Right cardiac atrium (tissue), 5 donors: ENCODE data around the gene CDX2. TPM values are rescaled to one million over a fixed set of nuclear protein-coding genes. Genes with fewer than 3 reads are reported as not detected.

ENCODE experiments used
- ATAC-seq, 2 donors: fragments of 200-7000 bp; cut with Tn5 transposase; one replicate each; pipeline versions ENCODE4 v1.8.0 to v1.9.1; 2020; ENCODE audit warnings: moderate library complexity in 2 of 2, mild to moderate bottlenecking in 1 of 2
- DNase-seq, 3 donors: peaks; one replicate each; pipeline ENCODE4 v3.0.0-alpha.2; 2020
- H3K27ac ChIP-seq: one replicate; pipeline ENCODE4 v1.5.1; 2013; ENCODE audit warnings: mild to moderate bottlenecking, low read length, control low read depth, moderate library complexity
- H3K27me3 ChIP-seq: one replicate; pipeline ENCODE4 v1.6.1; 2013; ENCODE audit not compliant: control insufficient read depth, insufficient read depth
- H3K4me1 ChIP-seq: one replicate; pipeline ENCODE4 v1.6.1; 2013; ENCODE audit warnings: low read length; ENCODE audit not compliant: control insufficient read depth, insufficient read depth
- H3K4me3 ChIP-seq: one replicate; pipeline ENCODE4 v1.5.1; 2013; ENCODE audit warnings: low read length, control low read depth
- H3K9me3 ChIP-seq: one replicate; pipeline ENCODE4 v1.6.1; 2013; ENCODE audit warnings: low read length; ENCODE audit not compliant: control insufficient read depth
- WGBS: extraction: QIAGEN DNeasy Blood & Tissue Kit; methylation state at CpG from one replicate; pipeline ENCODE4 v1.1.7; 2013; 5-methylcytosine and 5-hydroxymethylcytosine counted together
- intact Hi-C, 4 donors: fragments of 100-400 bp; cut with DNase I; formaldehyde crosslinking; loops; one replicate each; pipeline versions ENCODE4 v1.11.0 to v1.14.0; 2022 to 2023
- polyA plus RNA-seq: library from polyadenylated mRNA; stranded (reverse); fragments of 200-250 nt; gene quantifications from one replicate; pipeline ENCODE4 v1.2.3, GENCODE V29; 2013
- total RNA-seq, 4 donors: library from RNA; stranded (reverse); fragmentation: NEBNext Ultra II Directional; extraction: Animal tissue kit (Norgen Biotek cat#: 25700); gene quantifications; one replicate each; pipeline ENCODE4 v1.2.1, GENCODE V29; 2021
- donor health status: healthy with polysubstance abuse.
- donor health status: DM: no; HTN: yes; CAD: no.
- donor health status: DM: no; HTN: no; CAD: no.
- donor health status: DM: no; HTN: yes; CAD: no; lungs with severe emphysema.
- donor health status: DM: yes; HTN: yes; CAD: no.

Gene CDX2
- total and polyA plus RNA-seq, 5 donors, result not detected

DNA sequence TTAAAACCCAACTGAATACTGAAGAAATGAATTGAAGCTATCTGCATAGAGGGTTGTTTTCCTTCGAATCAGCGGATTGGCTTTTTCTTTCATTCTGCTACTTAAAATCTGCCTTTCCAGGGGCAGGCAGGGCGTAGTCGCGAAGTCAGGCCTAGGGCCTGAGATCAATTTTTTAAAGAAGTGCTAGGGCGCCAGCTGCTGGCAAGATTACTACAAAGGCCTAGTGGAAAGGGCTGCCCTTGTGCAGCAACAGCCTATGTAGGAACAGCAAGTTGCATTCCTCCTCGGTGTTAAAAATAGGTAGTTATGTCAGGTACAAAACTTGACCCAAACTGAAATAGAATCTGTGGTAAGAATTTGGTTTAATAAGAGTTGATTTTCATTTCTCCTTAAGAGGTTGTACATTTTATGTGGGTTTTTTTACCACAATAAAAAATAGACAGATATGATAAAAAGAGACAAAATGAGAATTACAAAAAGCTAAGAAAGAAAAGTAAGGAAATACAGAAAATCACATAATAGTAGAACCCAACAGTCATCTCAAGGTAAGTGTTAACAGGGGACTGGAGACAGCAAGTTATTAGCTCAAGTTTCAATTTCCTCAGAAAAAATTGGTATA lies 28.9 kb upstream of the CDX2 start:
- Histone ChIP-seq H3K27ac (no peak overlapping the region), H3K4me1 (no peaks in the 10 kb centered on the region), H3K4me3 (no peak overlapping the region), H3K9me3 (no peaks in the 10 kb centered on the region), H3K27me3 (no peaks in the 10 kb centered on the region)
- ATAC-seq (peak; percentile 71 to 73), DNase-seq (peak in 2 of 3 donors; percentile 31 to 77)
- intact Hi-C loops, result no loop called here
- WGBS, result 46% methylated on average over 7 of the region's 7 CpGs

DNA sequence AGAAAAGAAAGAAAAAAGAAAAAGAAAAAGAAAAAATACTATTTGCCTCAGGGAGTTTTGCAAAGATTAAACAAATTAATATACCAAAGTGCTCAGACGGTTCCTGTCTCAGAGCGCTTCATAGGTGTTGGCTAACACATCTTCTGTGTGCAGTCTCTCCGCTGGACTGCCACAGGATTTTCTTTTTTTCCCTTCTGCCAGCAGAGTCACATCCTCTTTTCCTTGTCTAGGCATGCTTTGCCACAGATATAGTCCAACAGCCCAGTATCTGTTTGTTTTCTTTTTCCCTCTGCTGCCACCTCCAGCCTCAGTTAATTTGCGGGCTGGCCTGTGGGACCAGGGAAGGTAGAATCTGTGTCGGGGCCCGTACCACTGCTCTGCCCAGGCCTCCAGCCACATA lies 22.8 kb upstream of the CDX2 start:
- ATAC-seq, result no peak
- 65% methylated on average over 6 of the region's 6 CpGs for WGBS
- no peaks in the 10 kb centered on the region for H3K9me3 ChIP-seq
- no peak for DNase-seq
- no peak overlapping the region for H3K4me3 ChIP-seq
- no peak overlapping the region for H3K27ac ChIP-seq
- H3K4me1 ChIP-seq, result no peaks in the 10 kb centered on the region
- no peaks in the 10 kb centered on the region for H3K27me3 ChIP-seq
- intact Hi-C loops, result no loop called here

DNA sequence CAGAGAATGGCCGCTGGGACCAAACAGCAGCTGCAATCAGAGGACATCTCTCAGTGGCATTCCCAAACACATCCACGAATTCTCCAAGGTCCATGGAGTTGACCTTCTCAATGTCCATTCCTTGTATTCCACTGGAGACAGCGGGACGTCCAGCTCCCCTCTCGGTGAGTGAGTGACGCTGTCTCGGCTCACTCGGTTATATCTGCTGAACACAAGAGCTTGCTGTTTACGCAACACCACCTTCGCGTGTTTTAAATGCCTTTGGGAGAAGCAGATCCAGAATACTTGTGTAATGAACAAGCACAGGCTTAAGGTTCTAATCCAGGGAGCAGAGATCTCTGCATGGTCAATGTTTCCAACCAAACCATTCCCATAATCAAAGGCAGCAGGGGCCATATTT lies 19.4 kb upstream of the CDX2 start, which contains the start of gene URAD:
Gene URAD, minus strand, starts transcription at position 174 of the 400 bp plus-strand sequence. Its CDS starts 56 bp downstream, at position 118.
- peaks cover 2% of the 10 kb centered on the region for H3K27me3 ChIP-seq
- no peak for DNase-seq
- 75% methylated on average over 11 of the region's 11 CpGs for WGBS
- no peak within 1 kb of the TSS for H3K4me3 ChIP-seq
- ATAC-seq, result no peak
- H3K4me1 ChIP-seq, result no peaks in the 10 kb centered on the region
- no peak within 1 kb of the TSS for H3K27ac ChIP-seq
- intact Hi-C loops, result loop anchor here in 3 of 4 donors (5.0 to 10.0 kb wide), 4 partner anchors 154 to 626 kb away; no protein-coding TSS in a partner anchor
- no peaks in the 10 kb centered on the region for H3K9me3 ChIP-seq

DNA sequence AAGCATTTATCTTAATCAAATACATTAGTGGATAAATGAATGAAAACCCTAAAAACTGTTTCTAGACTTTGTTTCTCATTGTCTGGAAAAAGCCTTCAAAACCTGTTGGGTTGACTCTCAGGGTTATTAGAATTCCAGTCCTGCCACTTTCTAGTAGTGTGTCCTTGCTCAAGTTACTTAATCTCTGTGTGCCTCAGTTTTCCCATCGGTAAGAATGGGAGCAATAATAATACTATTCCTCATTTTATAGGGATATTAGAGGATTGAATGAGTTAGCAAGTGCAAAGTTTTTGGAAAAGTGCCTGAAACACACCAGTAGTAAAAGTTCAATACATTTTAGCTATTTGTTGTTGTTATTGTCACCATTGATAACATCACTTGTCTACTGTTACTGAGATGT lies 16.5 kb upstream of the CDX2 start:
- Histone ChIP-seq H3K4me1 (no peaks in the 10 kb centered on the region), H3K27ac (no peak overlapping the region), H3K9me3 (no peaks in the 10 kb centered on the region), H3K27me3 (peaks cover 2% of the 10 kb centered on the region), H3K4me3 (no peak overlapping the region)
- WGBS, result 88% methylated on average over 1 of the region's 1 CpG
- intact Hi-C loops, result loop anchor here (2.0 to 10.0 kb wide), 5 partner anchors 151 to 623 kb away; no protein-coding TSS in a partner anchor
- ATAC-seq (no peak), DNase-seq (no peak)

DNA sequence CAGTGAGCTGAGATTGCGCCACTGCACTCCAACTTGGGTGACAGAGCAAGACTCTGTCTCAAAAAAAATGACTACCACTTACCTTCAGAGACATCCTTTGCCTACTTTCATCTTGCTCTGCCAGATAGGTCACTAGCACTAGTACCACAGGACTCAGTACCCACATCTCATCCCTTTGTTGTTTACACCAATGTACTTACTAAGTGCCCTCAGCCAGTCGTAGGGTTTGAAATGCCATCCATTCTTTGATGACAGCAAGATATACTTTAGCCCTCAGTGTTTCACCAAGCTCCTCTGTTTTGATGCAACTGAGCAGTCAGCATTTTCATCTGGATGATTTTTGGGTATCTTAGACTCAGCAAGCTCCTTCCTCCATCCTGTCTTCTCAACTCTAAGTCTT lies 13.2 kb upstream of the CDX2 start:
- H3K9me3 ChIP-seq, result no peaks in the 10 kb centered on the region
- ATAC-seq (no peak), DNase-seq (no peak)
- WGBS, result 47% methylated on average over 2 of the region's 2 CpGs
- H3K27me3 ChIP-seq, result peaks cover 8% of the 10 kb centered on the region
- intact Hi-C loops, result loop anchor here (5.0 to 10.0 kb wide), 5 partner anchors 148 to 620 kb away; no protein-coding TSS in a partner anchor
- no peak overlapping the region for H3K4me3 ChIP-seq
- H3K4me1 ChIP-seq, result no peaks in the 10 kb centered on the region
- no peak overlapping the region for H3K27ac ChIP-seq

DNA sequence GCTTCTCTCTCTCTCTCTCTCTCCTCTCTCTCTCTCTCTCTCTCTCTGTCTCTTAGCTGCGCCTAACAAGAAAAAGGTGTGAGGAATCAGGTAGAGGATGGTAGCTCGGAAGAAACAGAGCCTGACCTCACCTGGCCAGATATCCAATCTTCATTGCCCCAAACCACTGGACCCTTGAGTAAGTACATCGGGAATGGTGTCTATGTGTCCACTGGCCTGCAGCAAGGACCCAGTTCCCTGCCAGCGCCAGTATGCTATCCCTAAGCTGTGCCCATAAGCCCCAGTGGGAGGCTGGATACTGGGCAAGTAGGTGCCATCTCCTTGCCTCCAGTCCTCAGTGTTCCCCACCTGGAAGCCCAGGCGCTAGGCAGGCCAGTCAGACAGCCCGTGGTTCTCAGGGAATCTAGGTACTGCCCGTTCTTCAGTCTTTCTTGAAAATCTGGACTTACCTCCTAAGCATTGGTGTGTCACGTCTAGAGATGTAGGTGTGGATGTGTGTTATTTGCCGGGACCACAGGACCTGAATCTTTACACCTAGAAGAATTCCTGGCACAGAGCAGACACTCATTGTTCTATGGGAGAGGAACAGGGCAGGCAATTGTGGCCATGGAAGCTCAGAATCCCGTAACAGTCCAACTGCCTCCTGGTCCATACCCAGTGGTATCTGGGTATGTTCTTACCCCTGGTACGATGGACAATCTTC lies 12.0 kb upstream of the CDX2 start:
- Histone ChIP-seq H3K9me3 (no peaks in the 10 kb centered on the region), H3K4me1 (no peaks in the 10 kb centered on the region), H3K27ac (no peak overlapping the region), H3K4me3 (no peak overlapping the region), H3K27me3 (peaks cover 12% of the 10 kb centered on the region)
- 16% methylated on average over 11 of the region's 11 CpGs for WGBS
- intact Hi-C loops, result loop anchor here (5.0 to 10.0 kb wide), 5 partner anchors 146 to 619 kb away; no protein-coding TSS in a partner anchor
- DNase-seq (no peak), ATAC-seq (no peak)

DNA sequence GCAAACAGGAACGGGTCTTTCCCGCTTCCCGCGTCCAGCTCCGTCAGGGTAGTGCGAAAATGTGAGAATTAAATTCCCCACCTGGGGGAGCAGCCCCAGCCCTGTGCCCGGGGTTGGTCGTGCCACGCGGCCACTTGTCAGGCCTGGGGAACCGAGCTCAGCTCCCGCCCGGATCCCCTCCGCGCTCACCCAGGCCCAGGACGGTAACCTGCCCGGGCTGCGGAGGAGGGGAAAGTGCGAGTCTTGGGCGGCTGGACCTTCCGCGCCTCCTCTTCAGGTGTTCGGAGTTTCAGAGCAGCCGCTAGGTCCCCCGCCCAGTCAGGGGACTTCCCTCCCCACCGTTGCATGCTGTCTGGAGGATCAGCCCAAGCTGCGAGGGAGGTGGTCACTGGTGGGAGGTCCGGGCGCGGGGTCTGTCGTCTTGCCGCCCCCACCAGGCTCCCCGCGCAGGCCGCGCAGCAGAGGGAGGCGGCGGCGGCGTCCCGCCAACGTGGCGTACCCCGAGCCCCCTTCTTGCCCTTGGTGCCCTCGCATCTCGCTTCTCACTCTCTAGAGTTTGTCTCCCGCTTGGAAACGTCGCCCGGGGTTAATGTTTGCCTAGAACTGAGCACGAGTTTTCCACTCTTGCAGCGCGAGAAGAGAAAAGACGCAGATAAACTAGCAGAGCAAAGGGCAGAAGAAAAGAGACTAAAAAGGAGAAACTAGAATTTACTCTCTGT lies 11.3 kb upstream of the CDX2 start:
- no peak overlapping the region for H3K27ac ChIP-seq
- no peaks in the 10 kb centered on the region for H3K9me3 ChIP-seq
- DNase-seq, result no peak
- H3K4me3 ChIP-seq, result no peak overlapping the region
- peak in 1 of 2 donors; percentile 12 for ATAC-seq
- WGBS, result 3% methylated on average over 54 of the region's 54 CpGs
- H3K27me3 ChIP-seq, result peaks cover 12% of the 10 kb centered on the region
- H3K4me1 ChIP-seq, result no peaks in the 10 kb centered on the region
- intact Hi-C loops, result loop anchor here (5.0 to 10.0 kb wide), 5 partner anchors 146 to 618 kb away; no protein-coding TSS in a partner anchor

DNA sequence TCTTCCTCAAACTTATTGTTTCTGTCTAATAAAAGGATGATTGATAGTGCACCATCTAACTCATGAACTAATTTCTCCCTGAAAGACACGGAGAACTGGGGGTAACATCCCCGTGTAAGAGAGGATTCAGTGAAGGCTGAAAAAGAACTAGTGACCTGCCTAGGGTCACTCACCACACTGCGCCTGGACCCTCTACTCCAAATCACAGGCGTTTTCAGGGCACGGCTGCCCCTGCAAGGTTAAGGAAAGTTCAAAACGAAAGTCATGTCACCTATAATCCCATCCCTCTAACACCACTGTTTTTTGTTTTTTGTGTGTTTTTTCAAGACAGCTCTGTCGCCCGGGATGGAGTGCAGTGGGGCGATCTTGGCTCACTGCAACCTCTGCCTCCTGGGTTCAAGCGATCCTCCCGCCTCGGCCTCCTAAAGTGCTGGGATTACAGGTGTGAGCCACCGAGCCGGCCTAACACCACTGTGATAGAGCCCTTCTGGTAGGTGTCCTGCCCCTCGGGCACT lies 10.7 kb upstream of the CDX2 start:
- no peaks in the 10 kb centered on the region for H3K9me3 ChIP-seq
- 5% methylated on average over 15 of the region's 15 CpGs for WGBS
- intact Hi-C loops, result loop anchor here (5.0 to 10.0 kb wide), 5 partner anchors 145 to 618 kb away; no protein-coding TSS in a partner anchor
- no peak overlapping the region for H3K27ac ChIP-seq
- peaks cover 12% of the 10 kb centered on the region for H3K27me3 ChIP-seq
- no peaks in the 10 kb centered on the region for H3K4me1 ChIP-seq
- no peak for ATAC-seq
- no peak for DNase-seq
- no peak overlapping the region for H3K4me3 ChIP-seq

DNA sequence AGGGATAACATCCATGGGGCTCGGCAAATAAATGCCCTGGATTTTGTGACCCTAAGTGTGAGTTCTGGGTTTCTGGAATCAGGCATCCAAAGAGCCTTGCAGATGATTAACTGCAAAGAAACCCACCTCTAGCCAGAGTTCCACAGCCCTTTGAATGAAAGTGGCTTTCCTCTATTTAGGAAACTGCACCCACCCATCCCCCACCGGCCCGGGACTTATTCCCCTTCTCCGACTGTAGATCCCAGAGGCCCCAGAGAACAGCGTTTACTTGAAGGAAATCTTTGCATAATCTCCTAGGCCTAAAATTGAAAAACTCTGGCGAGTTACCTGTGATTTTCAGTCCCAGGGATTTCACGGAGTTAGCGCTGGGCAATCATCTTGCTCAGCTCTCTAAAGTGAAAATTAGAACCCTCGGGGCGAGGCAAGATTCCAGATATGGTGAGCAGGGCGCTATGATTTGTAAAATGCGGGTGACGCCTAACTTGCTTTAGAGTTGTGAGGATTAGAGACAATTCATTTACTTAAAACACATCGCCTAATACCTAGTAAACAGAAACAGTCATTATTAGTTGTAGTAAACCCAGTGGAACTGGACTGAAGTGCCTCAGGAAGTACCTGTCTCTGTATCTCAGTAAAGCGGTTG lies 10.0 kb upstream of the CDX2 start:
- peaks cover 12% of the 10 kb centered on the region for H3K27me3 ChIP-seq
- WGBS, result 6% methylated on average over 15 of the region's 15 CpGs
- no peak for DNase-seq
- H3K9me3 ChIP-seq, result no peaks in the 10 kb centered on the region
- intact Hi-C loops, result no loop called here
- no peak overlapping the region for H3K27ac ChIP-seq
- no peak overlapping the region for H3K4me3 ChIP-seq
- ATAC-seq, result no peak
- H3K4me1 ChIP-seq, result no peaks in the 10 kb centered on the region

DNA sequence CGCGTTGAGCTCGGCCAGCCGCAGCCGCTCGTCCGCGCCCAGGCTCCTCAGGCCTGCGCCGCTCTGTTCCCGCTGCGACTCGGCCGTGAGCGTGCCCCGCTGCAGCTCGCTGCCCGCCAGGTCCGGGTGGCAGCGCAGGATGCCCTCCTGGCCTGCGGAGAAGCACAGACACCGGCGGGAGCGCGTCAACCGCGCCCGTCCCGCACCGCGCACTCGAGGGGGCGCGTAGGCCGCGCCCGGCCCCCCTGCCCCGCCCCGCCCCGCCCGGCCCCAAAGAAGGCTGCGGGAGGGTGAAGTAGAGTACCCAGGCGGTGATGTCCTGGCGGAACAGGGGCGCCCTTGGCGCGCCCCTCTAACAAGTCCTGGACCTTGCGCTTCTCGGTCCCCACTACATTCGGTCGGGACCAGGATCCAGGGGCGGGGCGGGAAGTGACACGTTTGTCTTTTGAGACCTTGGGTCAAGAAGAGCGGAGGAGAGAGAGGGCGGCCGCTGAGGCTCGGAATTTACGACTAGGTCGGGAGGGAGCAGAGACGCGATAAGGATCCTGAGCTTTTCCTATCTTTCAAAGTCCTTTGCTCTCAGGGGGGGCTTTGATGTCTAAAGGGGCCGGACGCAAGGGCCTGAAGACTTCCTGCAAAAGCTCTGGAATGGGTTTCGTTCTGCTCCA lies 9.3 kb upstream of the CDX2 start:
- H3K27me3 ChIP-seq, result peaks cover 10% of the 10 kb centered on the region
- ATAC-seq (no peak), DNase-seq (no peak)
- no peaks in the 10 kb centered on the region for H3K9me3 ChIP-seq
- intact Hi-C loops, result no loop called here
- H3K4me1 ChIP-seq, result no peaks in the 10 kb centered on the region
- no peak overlapping the region for H3K4me3 ChIP-seq
- WGBS, result 1% methylated on average over 65 of the region's 65 CpGs
- H3K27ac ChIP-seq, result no peak overlapping the region
